ENCODE results near the gene TMEM167B.
"Not testable (repeated sequence)": the region's sequence is repeated elsewhere in the genome, so short reads cannot be mapped to it uniquely, and the experiment has no call there.

The TMEM167B gene

GRCh38 chr1:109112652-109113285 is 22.2 kb downstream of the TMEM167B start:
- in situ Hi-C loops (cut with HindIII; ENCODE audit: low sequenced_read_pairs): no loop called here

- in situ Hi-C loops (cut with HindIII; ENCODE audit: low sequenced_read_pairs): no loop called here
Measured at GRCh38 chr1:109113590-109114341, 23.2 kb downstream of the TMEM167B start, which contains the start of gene ELAPOR1. Gene ELAPOR1 (plus strand): TSS chr1:109114115. CDS start chr1:109114184, 69 bp downstream.

GRCh38 chr1:109114342-109114674 is 23.7 kb downstream of the TMEM167B start:
- in situ Hi-C loops (cut with HindIII; ENCODE audit: low sequenced_read_pairs): no loop called here

GRCh38 chr1:109115685-109116084 is 25.1 kb downstream of the TMEM167B start:
- in situ Hi-C loops (cut with HindIII; ENCODE audit: low sequenced_read_pairs): no loop called here

- in situ Hi-C loops (cut with HindIII; ENCODE audit: low sequenced_read_pairs): no loop called here
Measured at GRCh38 chr1:109116286-109116685, 25.7 kb downstream of the TMEM167B start.

- in situ Hi-C loops (cut with HindIII; ENCODE audit: low sequenced_read_pairs): no loop called here
Measured at GRCh38 chr1:109118089-109118488, 27.5 kb downstream of the TMEM167B start.

GRCh38 chr1:109120356-109120755 is 29.8 kb downstream of the TMEM167B start:
- in situ Hi-C loops (cut with HindIII; ENCODE audit: low sequenced_read_pairs): no loop called here

GRCh38 chr1:109131059-109131458 is 40.5 kb downstream of the TMEM167B start:
- in situ Hi-C loops (cut with HindIII; ENCODE audit: low sequenced_read_pairs): no loop called here

GRCh38 chr1:109131800-109132199 is 41.2 kb downstream of the TMEM167B start:
- in situ Hi-C loops (cut with HindIII; ENCODE audit: low sequenced_read_pairs): no loop called here

- in situ Hi-C loops (cut with HindIII; ENCODE audit: low sequenced_read_pairs): no loop called here
Measured at GRCh38 chr1:109133002-109133706, 42.6 kb downstream of the TMEM167B start.

GRCh38 chr1:109133815-109134214 is 43.3 kb downstream of the TMEM167B start:
- in situ Hi-C loops (cut with HindIII; ENCODE audit: low sequenced_read_pairs): no loop called here

- in situ Hi-C loops (cut with HindIII; ENCODE audit: low sequenced_read_pairs): no loop called here
Measured at GRCh38 chr1:109134423-109134822, 43.9 kb downstream of the TMEM167B start.

- in situ Hi-C loops (cut with HindIII; ENCODE audit: low sequenced_read_pairs): no loop called here
Measured at GRCh38 chr1:109135940-109136339, 45.4 kb downstream of the TMEM167B start.

- in situ Hi-C loops (cut with HindIII; ENCODE audit: low sequenced_read_pairs): no loop called here
Measured at GRCh38 chr1:109136766-109137165, 46.2 kb downstream of the TMEM167B start.

GRCh38 chr1:109137958-109138357 is 47.4 kb downstream of the TMEM167B start:
- in situ Hi-C loops (cut with HindIII; ENCODE audit: low sequenced_read_pairs): no loop called here

- in situ Hi-C loops (cut with HindIII; ENCODE audit: low sequenced_read_pairs): no loop called here
Measured at GRCh38 chr1:109138358-109138757, 47.8 kb downstream of the TMEM167B start.

GRCh38 chr1:109140392-109140791 is 49.8 kb downstream of the TMEM167B start:
- in situ Hi-C loops (cut with HindIII; ENCODE audit: low sequenced_read_pairs): no loop called here

- in situ Hi-C loops (cut with HindIII; ENCODE audit: low sequenced_read_pairs): no loop called here
Measured at GRCh38 chr1:109142260-109142659, 51.7 kb downstream of the TMEM167B start.

GRCh38 chr1:109142725-109143124 is 52.2 kb downstream of the TMEM167B start:
- in situ Hi-C loops (cut with HindIII; ENCODE audit: low sequenced_read_pairs): not testable (repeated sequence)

Data from endothelial cell of hepatic sinusoid (primary cell).